WTC11 (cell line): Measurements from ENCODE around the gene SMAD7. TPM values are rescaled to one million over a fixed set of nuclear protein-coding genes. Genes with fewer than 3 reads are reported as not detected.

ENCODE experiments used
- ATAC-seq: fragments of 200-7000 bp; cut with Tn5 transposase; 2 replicates; pipeline ENCODE4 v1.10.0; 2021; ENCODE audit warnings: mild to moderate bottlenecking, moderate library complexity
- CTCF ChIA-PET: fragments of 300-600 bp; sonication (Branson Sonifier 250); formaldehyde crosslinking; loops from one replicate; lab custom pipeline; 2021; ENCODE audit warnings: antibody characterized with exemption; lab: Charles Lee
- POLR2A ChIA-PET: fragments of 350-600 bp; sonication (Branson Sonifier 250); formaldehyde crosslinking; loops from one replicate; lab custom pipeline; 2021; ENCODE audit warnings: antibody characterized with exemption; lab: Charles Lee
- DNase-seq: peaks from one replicate; pipeline ENCODE4 v3.0.0; 2021; ENCODE audit warnings: low spot score
- H3K27ac Mint-ChIP-seq: 2 replicates; pipeline ENCODE4 v1.8.0; 2021; ENCODE audit warnings: mixed read lengths
- H3K27me3 Mint-ChIP-seq: 2 replicates; pipeline ENCODE4 v1.8.0; 2021; ENCODE audit warnings: low read depth, mild to moderate bottlenecking, moderate library complexity, mixed read lengths
- H3K36me3 Mint-ChIP-seq: 2 replicates; pipeline ENCODE4 v1.8.0; 2021; ENCODE audit warnings: mixed read lengths
- H3K4me1 Mint-ChIP-seq: 2 replicates; pipeline ENCODE4 v1.8.0; 2022; ENCODE audit warnings: mixed read lengths
- H3K4me3 Mint-ChIP-seq: 2 replicates; pipeline ENCODE4 v1.8.0; 2021; ENCODE audit warnings: mild to moderate bottlenecking, moderate library complexity, mixed read lengths
- H3K9me3 Mint-ChIP-seq: 2 replicates; pipeline ENCODE4 v1.8.0; 2021; ENCODE audit warnings: mixed read lengths
- ATF1 ChIP-seq: sonication (generic); formaldehyde crosslinking; IDR thresholded peaks from 2 replicates; pipeline ENCODE4 v1.8.1; 2023; ENCODE audit warnings: mild to moderate bottlenecking, moderate library complexity, missing genetic modification reagents
- CBFB ChIP-seq: sonication (generic); formaldehyde crosslinking; IDR thresholded peaks from 2 replicates; pipeline ENCODE4 v1.8.1; 2022; ENCODE audit warnings: mild to moderate bottlenecking, low read depth, missing genetic modification reagents
- CDX4 ChIP-seq: fragments of 250-450 bp; sonication (Bioruptor Pico); IDR thresholded peaks from 2 replicates; pipeline ENCODE4 v1.9.0; 2021; ENCODE audit warnings: moderate library complexity, mild to moderate bottlenecking, inconsistent platforms, borderline replicate concordance
- E2F4 ChIP-seq: sonication (generic); formaldehyde crosslinking; IDR thresholded peaks from 2 replicates; pipeline ENCODE4 v1.8.1; 2022; ENCODE audit warnings: low read depth, mild to moderate bottlenecking, moderate library complexity, missing genetic modification reagents, borderline replicate concordance
- EMX1 ChIP-seq: fragments of 250-450 bp; sonication (Bioruptor Pico); IDR thresholded peaks from 2 replicates; pipeline ENCODE4 v1.8.0; 2021; ENCODE audit warnings: mild to moderate bottlenecking
- GTF2I ChIP-seq: fragments of 250-450 bp; sonication (Bioruptor Pico); conservative IDR thresholded peaks from 2 replicates; pipeline ENCODE4 v1.4.0; 2021; ENCODE audit warnings: mild to moderate bottlenecking
- JUN ChIP-seq: sonication (generic); formaldehyde crosslinking; IDR thresholded peaks from 2 replicates; pipeline ENCODE4 v1.8.0; 2023; ENCODE audit warnings: mild to moderate bottlenecking, missing genetic modification reagents
- MXD4 ChIP-seq: fragments of 250-450 bp; sonication (Bioruptor Pico); IDR thresholded peaks from 2 replicates; pipeline ENCODE4 v1.8.0; 2021; ENCODE audit warnings: mild to moderate bottlenecking, moderate library complexity, borderline replicate concordance
- MYBL2 ChIP-seq: sonication (generic); formaldehyde crosslinking; IDR thresholded peaks from 2 replicates; pipeline ENCODE4 v1.8.1; 2023; ENCODE audit warnings: mild to moderate bottlenecking, moderate library complexity, missing genetic modification reagents
- SP1 ChIP-seq: sonication (generic); formaldehyde crosslinking; conservative IDR thresholded peaks from 2 replicates; pipeline ENCODE4 v1.8.1; 2022; ENCODE audit warnings: missing genetic modification reagents
- STAT6 ChIP-seq: sonication (generic); formaldehyde crosslinking; conservative IDR thresholded peaks from 2 replicates; pipeline ENCODE4 v1.8.1; 2023; ENCODE audit warnings: mild to moderate bottlenecking, low read depth, missing genetic modification reagents, moderate library complexity
- TCF7 ChIP-seq: sonication (generic); formaldehyde crosslinking; IDR thresholded peaks from 2 replicates; pipeline ENCODE4 v1.8.0; 2022; ENCODE audit warnings: mild to moderate bottlenecking, low read depth, missing genetic modification reagents, moderate library complexity
- TP53 ChIP-seq: sonication (generic); formaldehyde crosslinking; IDR thresholded peaks from 2 replicates; pipeline ENCODE4 v1.8.1; 2023; ENCODE audit warnings: mild to moderate bottlenecking, missing genetic modification reagents
- ZNF121 ChIP-seq: sonication (generic); formaldehyde crosslinking; IDR thresholded peaks from 2 replicates; pipeline ENCODE4 v1.8.0; 2023; ENCODE audit warnings: missing genetic modification reagents
- ZNF219 ChIP-seq: sonication (generic); formaldehyde crosslinking; IDR thresholded peaks from 2 replicates; pipeline ENCODE4 v1.8.0; 2023; ENCODE audit warnings: missing genetic modification reagents, mild to moderate bottlenecking, borderline replicate concordance
- ZNF416 ChIP-seq: fragments of 250-450 bp; sonication (Bioruptor Pico); IDR thresholded peaks from 2 replicates; pipeline ENCODE4 v1.9.0; 2021; ENCODE audit warnings: mild to moderate bottlenecking, inconsistent platforms
- total RNA-seq: library from RNA; stranded (reverse); gene quantifications from 3 replicates; pipeline ENCODE4 v1.2.3, GENCODE V29; 2021
- TF ChIP-seq, protein P1 (sequence below): sonication (generic); formaldehyde crosslinking; IDR thresholded peaks from 2 replicates; pipeline ENCODE4 v1.8.0; 2022; ENCODE audit warnings: mild to moderate bottlenecking, missing genetic modification reagents
- TF ChIP-seq, protein P2 (sequence below): sonication (generic); formaldehyde crosslinking; IDR thresholded peaks from 2 replicates; pipeline ENCODE4 v1.8.1; 2023; ENCODE audit warnings: mild to moderate bottlenecking, missing genetic modification reagents
- TF ChIP-seq, protein P3 (sequence below): sonication (generic); formaldehyde crosslinking; IDR thresholded peaks from 2 replicates; pipeline ENCODE4 v1.8.0; 2023; ENCODE audit warnings: mild to moderate bottlenecking, missing genetic modification reagents

The SMAD7 gene
- total RNA-seq, 1 experiment from 2014 or later = 44.7 TPM

- POLR2A ChIA-PET = interaction anchor here (0.6 to 1.1 kb wide), 2 partner anchors 29 to 510 kb away, joined by 6 read pairs; no protein-coding TSS in a partner anchor
- DNase-seq = no peak
Observed at GRCh38 chr18:48983793-48984437, 33.1 kb upstream of the SMAD7 start.

More at GRCh38 chr18:48983793-48984437, 33.1 kb upstream of the SMAD7 start:
- ATAC-seq = peak; percentile 52
- Mint-ChIP-seq H3K27me3 (no peaks in the 10 kb centered on the region), H3K9me3 (no peaks in the 10 kb centered on the region), H3K4me1 (peaks cover 37% of the 10 kb centered on the region), H3K27ac (no peak overlapping the region), H3K36me3 (no peaks in the 10 kb centered on the region), H3K4me3 (no peak overlapping the region)
- CTCF ChIA-PET = interaction anchor here (0.5 to 1.5 kb wide), 8 partner anchors 7 to 66 kb away, joined by 3 to 7 read pairs (median 4); no protein-coding TSS in a partner anchor
- TF ChIP-seq TCF7 (CRISPR knock-in tag) (no peak), E2F4 (CRISPR knock-in tag) (no peak), TP53 (CRISPR knock-in tag) (no peak), SP1 (CRISPR knock-in tag) (0 out of 2 replicates have a peak, but pooled peaks have one; percentile 19), JUN (CRISPR knock-in tag) (no peak), MYBL2 (CRISPR knock-in tag) (no peak), MXD4 (CRISPR knock-in tag) (no peak), ZNF219 (CRISPR knock-in tag) (no peak), CDX4 (no peak), EMX1 (no peak), ZNF121 (CRISPR knock-in tag) (peak; percentile 99), ZNF416 (no peak), CBFB (CRISPR knock-in tag) (no peak), ATF1 (CRISPR knock-in tag) (no peak), STAT6 (no peak), GTF2I (0 out of 2 replicates have a peak, but pooled peaks have one; percentile 50)
- TF ChIP-seq, protein P1, sequence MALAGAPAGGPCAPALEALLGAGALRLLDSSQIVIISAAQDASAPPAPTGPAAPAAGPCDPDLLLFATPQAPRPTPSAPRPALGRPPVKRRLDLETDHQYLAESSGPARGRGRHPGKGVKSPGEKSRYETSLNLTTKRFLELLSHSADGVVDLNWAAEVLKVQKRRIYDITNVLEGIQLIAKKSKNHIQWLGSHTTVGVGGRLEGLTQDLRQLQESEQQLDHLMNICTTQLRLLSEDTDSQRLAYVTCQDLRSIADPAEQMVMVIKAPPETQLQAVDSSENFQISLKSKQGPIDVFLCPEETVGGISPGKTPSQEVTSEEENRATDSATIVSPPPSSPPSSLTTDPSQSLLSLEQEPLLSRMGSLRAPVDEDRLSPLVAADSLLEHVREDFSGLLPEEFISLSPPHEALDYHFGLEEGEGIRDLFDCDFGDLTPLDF = no peak
- TF ChIP-seq, protein P2, sequence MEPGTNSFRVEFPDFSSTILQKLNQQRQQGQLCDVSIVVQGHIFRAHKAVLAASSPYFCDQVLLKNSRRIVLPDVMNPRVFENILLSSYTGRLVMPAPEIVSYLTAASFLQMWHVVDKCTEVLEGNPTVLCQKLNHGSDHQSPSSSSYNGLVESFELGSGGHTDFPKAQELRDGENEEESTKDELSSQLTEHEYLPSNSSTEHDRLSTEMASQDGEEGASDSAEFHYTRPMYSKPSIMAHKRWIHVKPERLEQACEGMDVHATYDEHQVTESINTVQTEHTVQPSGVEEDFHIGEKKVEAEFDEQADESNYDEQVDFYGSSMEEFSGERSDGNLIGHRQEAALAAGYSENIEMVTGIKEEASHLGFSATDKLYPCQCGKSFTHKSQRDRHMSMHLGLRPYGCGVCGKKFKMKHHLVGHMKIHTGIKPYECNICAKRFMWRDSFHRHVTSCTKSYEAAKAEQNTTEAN (CRISPR knock-in tag) = no peak
- TF ChIP-seq, protein P3, sequence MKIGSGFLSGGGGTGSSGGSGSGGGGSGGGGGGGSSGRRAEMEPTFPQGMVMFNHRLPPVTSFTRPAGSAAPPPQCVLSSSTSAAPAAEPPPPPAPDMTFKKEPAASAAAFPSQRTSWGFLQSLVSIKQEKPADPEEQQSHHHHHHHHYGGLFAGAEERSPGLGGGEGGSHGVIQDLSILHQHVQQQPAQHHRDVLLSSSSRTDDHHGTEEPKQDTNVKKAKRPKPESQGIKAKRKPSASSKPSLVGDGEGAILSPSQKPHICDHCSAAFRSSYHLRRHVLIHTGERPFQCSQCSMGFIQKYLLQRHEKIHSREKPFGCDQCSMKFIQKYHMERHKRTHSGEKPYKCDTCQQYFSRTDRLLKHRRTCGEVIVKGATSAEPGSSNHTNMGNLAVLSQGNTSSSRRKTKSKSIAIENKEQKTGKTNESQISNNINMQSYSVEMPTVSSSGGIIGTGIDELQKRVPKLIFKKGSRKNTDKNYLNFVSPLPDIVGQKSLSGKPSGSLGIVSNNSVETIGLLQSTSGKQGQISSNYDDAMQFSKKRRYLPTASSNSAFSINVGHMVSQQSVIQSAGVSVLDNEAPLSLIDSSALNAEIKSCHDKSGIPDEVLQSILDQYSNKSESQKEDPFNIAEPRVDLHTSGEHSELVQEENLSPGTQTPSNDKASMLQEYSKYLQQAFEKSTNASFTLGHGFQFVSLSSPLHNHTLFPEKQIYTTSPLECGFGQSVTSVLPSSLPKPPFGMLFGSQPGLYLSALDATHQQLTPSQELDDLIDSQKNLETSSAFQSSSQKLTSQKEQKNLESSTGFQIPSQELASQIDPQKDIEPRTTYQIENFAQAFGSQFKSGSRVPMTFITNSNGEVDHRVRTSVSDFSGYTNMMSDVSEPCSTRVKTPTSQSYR (CRISPR knock-in tag) = no peak
